ENCODE measurements around the gene TUSC2. TPM values are rescaled to one million over a fixed set of nuclear protein-coding genes. Genes with fewer than 3 reads are reported as not detected.
A peak's percentile ranks its signal among the peaks of the same experiment; 100 is the strongest.

TUSC2 gene
- total and polyA plus RNA-seq, 2 of the 13 experiments (the other 11 are each of a cell fraction or from before 2014, with no cell fraction given): 36.7 to 39.1 TPM

- TF ChIP-seq CSRNP1 (CRISPR knock-in tag; IDR thresholded peaks at IDR 0.05) (0 out of 2 replicates have a peak, but pooled peaks have one; percentile 41), POLR2A (IDR thresholded peaks at IDR 0.05; ENCODE audit: insufficient read depth in 1 of 2, low read depth in 2 of 2, low read length in 2 of 2) (no peak), TBL1XR1 (IDR thresholded peaks at IDR 0.05; ENCODE audit: borderline replicate concordance, low read length, partially characterized antibody) (no peak), RBM39 (IDR thresholded peaks at IDR 0.05; ENCODE audit: low read depth, low read length, poor library complexity, severe bottlenecking) (no peak), ZC3H13 (CRISPR knock-in tag; IDR thresholded peaks at IDR 0.05) (0 out of 2 replicates have a peak, but pooled peaks have one; percentile 22), PRMT3 (CRISPR knock-in tag; IDR thresholded peaks at IDR 0.05; ENCODE audit: borderline replicate concordance, low read depth) (no peak)
Observed at GRCh38 chr3:50293079-50293801, 34.8 kb downstream of the TUSC2 start (continued).

GRCh38 chr3:50292159-50293078 lies 35.6 kb downstream of the TUSC2 start, which contains the start of gene IFRD2:
Gene IFRD2, minus strand, starts transcription at chr3:50292429. Its CDS starts 155 bp downstream, at chr3:50292274.
- WGBS (ENCODE audit: low lambda C conversion rate): 12% methylated on average over 6 of the region's 67 CpGs
- Histone ChIP-seq H3K36me3 (replicated peaks in 1 of 2; ENCODE audit: control insufficient read depth in 1 of 2, insufficient read depth in 2 of 2, low read length in 2 of 2) (peaks cover 21 to 34% of the 10 kb centered on the region in 2 experiments), H3K27me3 (ENCODE audit: control insufficient read depth in 1 of 2, insufficient read depth in 2 of 2, low read length in 2 of 2) (no peaks in the 10 kb centered on the region), H3K4me2 (ENCODE audit: low read depth, low read length) (peak within 1 kb of the TSS; percentile 98), H3K4me3 (replicated peaks in 1 of 3; ENCODE audit: insufficient read depth in 1 of 3, low read depth in 2 of 3, low read length in 3 of 3) (peak within 1 kb of the TSS; percentile 60 to 92 (median 85)), H3K27ac (ENCODE audit: extremely low read length, insufficient read depth, low read length) (peak within 1 kb of the TSS; percentile 73), H3K4me1 (ENCODE audit: insufficient read depth, low read length) (peaks cover 33% of the 10 kb centered on the region), H3K9me3 (ENCODE audit: low read length) (no peaks in the 10 kb centered on the region), H2AFZ (ENCODE audit: low read length) (no peak within 1 kb of the TSS), H4K20me1 (ENCODE audit: insufficient read depth, low read length) (no peaks in the 10 kb centered on the region), H3K9ac (ENCODE audit: insufficient read depth, low read depth, low read length) (peak within 1 kb of the TSS; percentile 83), H3K79me2 (ENCODE audit: insufficient read depth, low read length) (peaks cover 15% of the 10 kb centered on the region)
- POLR2A ChIA-PET: interaction anchor here (1.0 to 3.4 kb wide), 18 partner anchors 10 to 97 kb away, joined by 3 to 36 read pairs (median 8); partner anchors contain the start of genes GNAI2, HYAL1, HYAL2 and LSMEM2
- ATAC-seq: peak; percentile 91
- peak; percentile 96 for FAIRE-seq
- CTCF ChIA-PET (ENCODE audit: low intra/inter-chr PET ratio, low total read pairs): interaction anchor here (1.9 kb wide), 1 partner anchor 32 kb away, joined by 4 read pairs; no protein-coding TSS in a partner anchor
- peak; percentile 95 for DNase-seq (ENCODE audit: low spot score)
- intact Hi-C loops (cut with micrococcal nuclease; ENCODE audit: unreplicated experiment): no loop called here
- TSS peak; percentile 97 for BruUV-seq (replicated peaks)
- in situ Hi-C loops (cut with HindIII; ENCODE audit: extremely low pct_ligation_motif_present, low pct_unique_long_range_greater_than_20kb): no loop called here
- TF ChIP-seq ZMYM2 (CRISPR knock-in tag; IDR thresholded peaks at IDR 0.05): no peak
- TF ChIP-seq BHLHE40 (IDR thresholded peaks at IDR 0.05; ENCODE audit: low read length): peak; percentile 46; the same call in 1 of the 2 replicates
- no peak for TF ChIP-seq CENPX (CRISPR knock-in tag; IDR thresholded peaks at IDR 0.05)
- TF ChIP-seq ZBTB8A (CRISPR knock-in tag; IDR thresholded peaks at IDR 0.05; ENCODE audit: borderline replicate concordance, low read depth): no peak
- TF ChIP-seq ZNF543 (CRISPR knock-in tag; IDR thresholded peaks at IDR 0.05): no peak
- no peak for TF ChIP-seq CC2D1A (CRISPR knock-in tag; IDR thresholded peaks at IDR 0.05)
- no peak for TF ChIP-seq ADNP (CRISPR knock-in tag; IDR thresholded peaks at IDR 0.05)
- TF ChIP-seq TOE1 (CRISPR knock-in tag; IDR thresholded peaks at IDR 0.05): no peak
- TF ChIP-seq KDM5B (CRISPR knock-in tag; IDR thresholded peaks at IDR 0.05; ENCODE audit: borderline replicate concordance): peak; percentile 82; the same call in 1 of the 2 replicates
- peak; percentile 48; the same call in 1 of the 2 replicates for TF ChIP-seq ZNF274 (CRISPR knock-in tag; IDR thresholded peaks at IDR 0.05)
- TF ChIP-seq SAFB2 (CRISPR knock-in tag; IDR thresholded peaks at IDR 0.05; ENCODE audit: borderline replicate concordance, low read depth): peak; percentile 61; the same call in 1 of the 2 replicates
- TF ChIP-seq PBX3 (CRISPR knock-in tag; IDR thresholded peaks at IDR 0.05; ENCODE audit: borderline replicate concordance): no peak
- no peak for TF ChIP-seq STAG1 (CRISPR knock-in tag; IDR thresholded peaks at IDR 0.05)

Measured in HepG2 (cell line).